Omental fat pad (tissue), 4 donors: Measurements from ENCODE around the gene TOR2A. TPM values are rescaled to one million over a fixed set of nuclear protein-coding genes. Genes with fewer than 3 reads are reported as not detected.
"Not testable (repeated sequence)": the region's sequence is repeated elsewhere in the genome, so short reads cannot be mapped to it uniquely, and the experiment has no call there.

Experiments used
- ATAC-seq: fragments of 150-250 bp; one replicate; pipeline ENCODE4 v1.9.1; 2016; ENCODE audit warnings: mild to moderate bottlenecking, moderate library complexity; ENCODE audit not compliant: low FRiP score
- DNase-seq: peaks from one replicate; pipeline ENCODE4 v3.0.0-alpha.2; 2019; ENCODE audit warnings: low spot score
- CTCF ChIP-seq, 3 donors: fragments of 450-650 bp; IDR thresholded peaks; one replicate each; pipeline ENCODE4 v1.5.1; 2016 to 2017; ENCODE audit warnings: antibody characterized with exemption in 3 of 3, mild to moderate bottlenecking in 3 of 3, moderate library complexity in 2 of 3
- total RNA-seq, 4 donors: library from RNA; depleted of rRNA; stranded (reverse); fragments of >200 nt; gene quantifications; one replicate each; pipeline ENCODE4 v1.1.0, GENCODE V29; 2016

The TOR2A gene
- total RNA-seq, 4 donors from 2014 or later, result 6.2 to 15.8 (median 11.0) TPM

- ATAC-seq, result no peak
- no peak for TF ChIP-seq CTCF (IDR thresholded peaks at IDR 0.05)
- DNase-seq, result no peak
Observed at GRCh38 chr9:127758843-127759242, 23.7 kb upstream of the TOR2A start.

DNA sequence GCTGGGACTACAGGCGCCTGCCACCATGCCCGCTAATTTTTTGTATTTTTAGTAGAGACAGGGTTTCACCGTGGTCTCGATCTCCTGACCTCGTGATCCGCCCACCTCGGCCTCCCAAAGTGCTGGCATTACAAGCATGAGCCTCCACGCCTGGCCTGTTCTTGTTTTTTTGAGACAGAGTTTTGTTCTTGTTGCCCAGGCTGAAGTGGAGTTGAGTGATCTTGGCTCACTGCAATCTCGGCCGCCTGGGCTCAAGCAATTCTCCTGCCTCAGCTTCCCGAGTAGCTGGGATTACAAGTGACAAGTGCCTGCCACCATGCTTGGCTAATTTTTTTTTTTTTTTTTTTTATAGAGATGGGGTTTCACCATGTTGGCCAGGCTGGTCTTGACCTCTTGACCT lies 21.7 kb upstream of the TOR2A start:
- not testable (repeated sequence) for DNase-seq, ATAC-seq

DNA sequence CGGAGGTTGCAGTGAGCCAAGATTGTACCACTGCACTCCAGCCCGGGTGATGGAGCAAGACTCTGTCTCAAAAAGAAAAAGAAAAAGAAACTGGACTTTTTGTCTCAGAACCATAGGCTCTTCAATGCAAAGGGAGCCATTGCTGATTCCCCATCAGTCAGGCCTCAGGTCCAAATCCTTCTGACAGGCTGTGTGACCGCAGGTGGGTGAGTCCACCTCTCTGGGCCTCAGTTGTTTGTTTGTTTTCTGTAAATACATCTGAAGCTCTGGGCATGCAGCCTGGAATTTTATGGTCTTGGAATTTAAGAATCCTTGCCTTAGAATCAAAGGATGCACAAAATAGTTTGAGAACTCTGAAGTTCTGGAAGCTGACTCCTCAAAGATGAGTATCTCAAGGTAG lies 21.1 kb upstream of the TOR2A start:
- DNase-seq (no peak), ATAC-seq (no peak)
- TF ChIP-seq CTCF (IDR thresholded peaks at IDR 0.05), result no peak

DNA sequence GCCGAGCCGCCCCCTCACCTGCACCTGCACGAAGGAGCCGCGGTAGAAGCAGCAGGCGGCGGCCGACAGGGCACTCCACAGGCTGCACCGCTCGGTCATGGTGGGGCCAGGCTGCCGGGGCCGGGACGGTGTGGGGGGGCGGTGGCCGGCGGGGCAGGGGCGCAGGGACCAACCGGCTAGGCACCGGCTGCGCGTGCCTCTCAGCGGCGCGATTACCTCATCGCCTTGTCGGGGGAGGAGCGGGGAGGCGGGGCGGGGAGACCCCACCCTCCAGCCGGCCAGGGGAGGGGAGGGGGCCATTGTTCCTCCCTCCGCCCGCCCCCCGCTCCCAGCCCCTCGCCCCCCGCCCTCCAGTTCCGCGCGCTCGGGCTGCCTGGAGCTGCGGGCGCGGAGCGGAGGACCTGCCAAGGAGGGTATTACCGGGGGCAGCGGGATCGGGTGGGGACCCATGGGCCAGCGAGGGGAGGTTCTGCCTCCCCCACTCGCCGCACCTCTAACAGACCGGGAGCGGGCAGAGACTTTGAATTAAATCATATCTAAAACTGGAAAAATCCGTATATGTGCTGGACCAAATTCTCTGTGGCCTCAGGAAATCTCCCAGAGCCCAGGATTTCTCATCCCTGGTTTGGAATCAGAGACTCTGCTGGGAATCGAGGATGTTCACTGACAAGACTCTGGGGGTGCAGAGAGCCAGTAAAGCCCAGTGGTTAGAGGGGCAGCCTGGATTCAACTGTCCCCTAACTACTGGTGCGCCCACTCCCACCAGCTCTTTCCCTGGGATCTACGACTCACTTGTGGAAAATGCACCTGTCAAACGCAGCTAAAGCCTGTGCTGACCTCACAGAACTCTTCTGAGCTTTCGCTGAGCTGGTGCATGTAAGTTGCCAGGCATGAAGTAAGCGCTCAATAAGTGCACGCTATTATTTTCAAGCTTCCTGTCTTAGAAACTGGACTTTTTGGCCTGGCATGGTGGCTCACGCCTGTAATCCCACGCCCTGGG lies 20.3 kb upstream of the TOR2A start:
- no peak for ATAC-seq
- no peak for TF ChIP-seq CTCF (IDR thresholded peaks at IDR 0.05)
- DNase-seq, result no peak

- TF ChIP-seq CTCF (IDR thresholded peaks at IDR 0.05), result no peak
- no peak for ATAC-seq
- no peak for DNase-seq
Observed at GRCh38 chr9:127754099-127755060, 19.3 kb upstream of the TOR2A start.

GRCh38 chr9:127753622-127754021 lies 18.5 kb upstream of the TOR2A start:
- TF ChIP-seq CTCF (IDR thresholded peaks at IDR 0.05), result no peak
- ATAC-seq (no peak), DNase-seq (no peak)

DNA sequence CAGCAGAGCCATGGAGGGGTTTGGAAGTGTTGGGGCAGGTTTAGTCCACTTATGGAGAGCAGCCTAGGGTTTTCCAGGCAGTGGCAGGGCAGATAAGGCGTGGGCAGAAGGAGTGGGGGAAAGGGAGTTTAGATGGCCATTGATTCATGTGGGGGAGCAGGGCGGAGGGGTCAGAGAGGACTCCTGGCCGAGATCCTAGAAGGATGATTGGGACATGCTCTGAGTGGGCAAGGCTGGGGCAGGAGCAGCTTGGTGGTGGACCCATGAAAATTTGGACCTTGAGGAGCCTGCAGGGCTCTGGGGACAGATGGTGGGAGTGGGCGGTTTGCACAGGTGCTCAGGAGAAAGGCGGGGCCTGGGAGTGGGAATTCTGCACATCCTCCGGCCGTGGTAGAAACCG lies 18.1 kb upstream of the TOR2A start:
- no peak for TF ChIP-seq CTCF (IDR thresholded peaks at IDR 0.05)
- DNase-seq, result no peak
- no peak for ATAC-seq
